Parathyroid adenoma (tissue), 2 donors: ENCODE results near the gene TMEM39A.

Experiments used
- H2AFZ ChIP-seq: fragments of 300-600 bp; sonication (generic); one replicate; pipeline ENCODE4 v1.7.0; 2017; ENCODE audit warnings: antibody characterized with exemption, mild to moderate bottlenecking
- H3K27ac ChIP-seq: fragments of 300-600 bp; sonication (generic); one replicate; pipeline ENCODE4 v1.7.0; 2017
- H3K27me3 ChIP-seq: fragments of 300-600 bp; sonication (generic); one replicate; pipeline ENCODE4 v1.7.0; 2017; ENCODE audit warnings: low read length; ENCODE audit not compliant: control insufficient read depth, insufficient read depth
- H3K36me3 ChIP-seq: fragments of 300-600 bp; sonication (generic); one replicate; pipeline ENCODE4 v1.7.0; 2017; ENCODE audit warnings: low read length; ENCODE audit not compliant: control insufficient read depth, insufficient read depth
- H3K4me1 ChIP-seq: fragments of 300-600 bp; sonication (generic); one replicate; pipeline ENCODE4 v1.7.0; 2017; ENCODE audit warnings: control low read depth
- H3K4me2 ChIP-seq: fragments of 300-600 bp; sonication (generic); one replicate; pipeline ENCODE4 v1.7.0; 2017; ENCODE audit warnings: low read length
- H3K4me3 ChIP-seq: fragments of 300-600 bp; sonication (generic); one replicate; pipeline ENCODE4 v1.7.0; 2017; ENCODE audit warnings: low read depth, low read length
- H3K79me2 ChIP-seq: fragments of 300-600 bp; sonication (generic); one replicate; pipeline ENCODE4 v1.7.0; 2017; ENCODE audit warnings: control low read depth
- H3K9ac ChIP-seq: fragments of 300-600 bp; sonication (generic); one replicate; pipeline ENCODE4 v1.7.0; 2017; ENCODE audit warnings: mild to moderate bottlenecking
- H3K9me3 ChIP-seq: fragments of 300-600 bp; sonication (generic); one replicate; pipeline ENCODE4 v1.7.0; 2017; ENCODE audit warnings: low read length; ENCODE audit not compliant: control insufficient read depth
- CTCF ChIP-seq: fragments of 300-600 bp; sonication (generic); IDR thresholded peaks from one replicate; pipeline ENCODE4 v1.7.0; 2017; ENCODE audit warnings: antibody characterized with exemption, mild to moderate bottlenecking
- donor health status: primary hyperparathyroidism.

The TMEM39A gene

DNA sequence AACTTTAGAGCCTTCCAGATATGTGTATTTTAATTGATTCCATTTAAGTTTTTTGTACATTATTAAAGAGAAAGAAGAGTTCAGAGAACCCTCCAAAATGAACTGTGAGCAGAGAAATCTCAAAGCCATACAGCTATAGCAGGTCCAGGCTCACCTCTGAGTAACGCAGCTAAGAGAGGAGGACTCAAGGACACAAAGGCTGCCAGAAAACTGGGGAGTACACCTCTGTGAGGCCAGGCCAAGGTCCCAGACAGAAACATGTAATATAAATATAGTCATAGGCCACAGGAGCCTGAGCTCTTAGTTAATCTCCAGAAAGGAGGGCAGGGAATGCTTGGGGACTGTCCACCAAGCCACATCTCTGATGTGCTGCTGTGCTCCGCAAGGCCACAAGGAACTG is 66.5 kb downstream of the TMEM39A start:
- Histone ChIP-seq H3K9ac (no peak overlapping the region), H2AFZ (no peak overlapping the region), H3K4me3 (no peak overlapping the region), H3K27ac (no peak overlapping the region), H3K4me2 (no peak overlapping the region), H3K79me2 (no peaks in the 10 kb centered on the region), H3K36me3 (no peaks in the 10 kb centered on the region), H3K27me3 (no peaks in the 10 kb centered on the region), H3K4me1 (no peaks in the 10 kb centered on the region), H3K9me3 (no peaks in the 10 kb centered on the region)
- TF ChIP-seq CTCF = no peak

DNA sequence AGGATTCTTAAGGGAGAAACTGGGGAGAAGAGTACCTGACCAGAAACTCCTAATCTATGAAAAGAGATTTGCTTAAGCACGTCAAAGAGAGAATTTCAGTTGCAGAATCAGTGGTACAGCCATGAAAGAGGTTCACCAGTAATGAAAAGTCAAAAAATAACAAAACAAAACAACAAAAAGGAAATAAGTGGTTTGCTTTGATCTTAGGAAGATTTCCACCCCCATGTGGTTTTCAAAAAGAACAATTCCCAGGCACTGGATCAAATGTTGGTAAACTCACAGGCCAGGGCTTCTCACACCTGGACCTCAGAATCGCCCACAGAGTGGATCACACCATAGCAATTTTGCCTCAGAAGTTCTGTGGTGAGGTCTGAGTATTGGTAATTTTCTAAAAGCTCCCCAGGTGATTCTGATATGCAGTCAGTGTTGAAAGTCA is 67.5 kb downstream of the TMEM39A start:
- Histone ChIP-seq H3K36me3 (no peaks in the 10 kb centered on the region), H3K4me3 (no peak overlapping the region), H3K4me2 (no peak overlapping the region), H3K27me3 (no peaks in the 10 kb centered on the region), H3K9ac (no peak overlapping the region), H3K27ac (no peak overlapping the region), H3K79me2 (no peaks in the 10 kb centered on the region), H3K9me3 (no peaks in the 10 kb centered on the region), H2AFZ (no peak overlapping the region), H3K4me1 (no peaks in the 10 kb centered on the region)
- no peak for TF ChIP-seq CTCF

DNA sequence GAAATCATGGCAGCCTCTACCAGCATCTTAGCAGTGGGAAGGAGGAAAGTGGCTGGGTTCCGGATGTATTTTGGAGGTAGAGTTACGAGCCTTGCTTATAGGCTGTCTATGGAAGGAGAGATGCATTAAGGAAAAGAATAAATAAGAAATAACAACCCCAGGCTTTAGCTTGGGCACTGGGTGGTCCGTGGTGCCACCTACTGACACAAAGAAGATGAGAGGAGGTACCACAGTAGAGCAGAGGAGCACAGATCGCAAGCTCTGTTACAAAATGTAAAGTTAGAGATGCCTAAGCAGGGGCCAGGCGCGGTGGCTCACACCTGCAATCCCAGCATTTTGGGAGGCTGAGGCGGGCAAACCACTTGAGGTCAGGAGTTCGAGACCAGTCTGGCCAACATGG is 74.8 kb downstream of the TMEM39A start:
- no peaks in the 10 kb centered on the region for H3K36me3 ChIP-seq
- no peaks in the 10 kb centered on the region for H3K79me2 ChIP-seq
- no peak overlapping the region for H3K4me2 ChIP-seq
- no peak overlapping the region for H3K9ac ChIP-seq
- H3K9me3 ChIP-seq = no peaks in the 10 kb centered on the region
- no peak overlapping the region for H3K27ac ChIP-seq
- H3K27me3 ChIP-seq = no peaks in the 10 kb centered on the region
- H2AFZ ChIP-seq = no peak overlapping the region
- no peak overlapping the region for H3K4me3 ChIP-seq
- no peaks in the 10 kb centered on the region for H3K4me1 ChIP-seq
- TF ChIP-seq CTCF = no peak

GRCh38 chr3:119382134-119382533 is 81.3 kb downstream of the TMEM39A start:
- H3K79me2 ChIP-seq = no peaks in the 10 kb centered on the region
- no peaks in the 10 kb centered on the region for H3K27me3 ChIP-seq
- H3K4me1 ChIP-seq = no peaks in the 10 kb centered on the region
- no peak overlapping the region for H3K4me3 ChIP-seq
- H3K9me3 ChIP-seq = no peaks in the 10 kb centered on the region
- no peak overlapping the region for H3K4me2 ChIP-seq
- no peak overlapping the region for H3K27ac ChIP-seq
- no peak for TF ChIP-seq CTCF
- no peaks in the 10 kb centered on the region for H3K36me3 ChIP-seq
- H2AFZ ChIP-seq = no peak overlapping the region
- H3K9ac ChIP-seq = no peak overlapping the region

DNA sequence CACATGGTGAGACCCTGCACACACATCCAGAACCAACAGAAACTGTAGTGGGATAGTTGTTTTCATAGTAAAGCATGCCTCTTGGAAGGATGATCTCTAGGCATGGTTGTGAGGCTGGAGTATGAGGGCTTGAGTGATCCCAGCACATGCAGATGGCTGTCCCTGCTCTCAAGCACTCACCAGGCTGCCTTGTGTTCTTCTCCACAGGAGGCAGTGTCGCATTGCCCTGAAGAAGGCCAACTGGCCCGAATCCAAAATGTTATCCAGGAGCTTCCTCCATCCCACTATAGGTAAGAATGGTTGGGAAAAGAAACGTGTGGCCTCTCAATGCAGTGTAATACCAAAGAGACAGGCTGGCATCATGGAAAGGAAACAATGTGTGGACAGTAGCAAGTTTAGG is 82.7 kb downstream of the TMEM39A start:
- Histone ChIP-seq H3K9me3 (no peaks in the 10 kb centered on the region), H3K9ac (no peak overlapping the region), H3K79me2 (no peaks in the 10 kb centered on the region), H3K4me1 (no peaks in the 10 kb centered on the region), H3K36me3 (no peaks in the 10 kb centered on the region), H3K27ac (no peak overlapping the region), H3K4me3 (no peak overlapping the region), H2AFZ (no peak overlapping the region), H3K4me2 (no peak overlapping the region), H3K27me3 (no peaks in the 10 kb centered on the region)
- no peak for TF ChIP-seq CTCF
